B cell (primary cell): Measurements from ENCODE around the gene DEFB131B. TPM values are rescaled to one million over a fixed set of nuclear protein-coding genes. Genes with fewer than 3 reads are reported as not detected.
"Not testable (repeated sequence)": the region's sequence is repeated elsewhere in the genome, so short reads cannot be mapped to it uniquely, and the experiment has no call there.

Experiments used
- ATAC-seq: fragments of 200-7000 bp; cut with Tn5 transposase; one replicate; pipeline ENCODE4 v1.10.0; 2021; ENCODE audit warnings: low read depth, mild to moderate bottlenecking, moderate number of reproducible peaks, moderate library complexity
- CTCF ChIA-PET: fragments of 350-600 bp; sonication (Branson Sonifier 250); formaldehyde crosslinking; loops from one replicate; lab custom pipeline; 2021; ENCODE audit warnings: antibody characterized with exemption, inconsistent platforms; lab: Charles Lee
- POLR2A ChIA-PET: fragments of 350-600 bp; sonication (Branson Sonifier 250); formaldehyde crosslinking; loops from one replicate; lab custom pipeline; 2021; ENCODE audit warnings: antibody characterized with exemption; lab: Charles Lee
- DNase-seq: peaks from one replicate; pipeline ENCODE4 v3.0.0; 2013
- H2AFZ ChIP-seq: 2 replicates; pipeline ENCODE4 v1.6.1; 2012; ENCODE audit warnings: mild to moderate bottlenecking, low read depth, low read length; ENCODE audit not compliant: insufficient read depth, poor library complexity, severe bottlenecking
- H3K27ac ChIP-seq, 2 donors: 1 replicate in 1 of 2; 2 replicates in 1 of 2; pipeline ENCODE4 v1.5.1; 2012 to 2013; ENCODE audit warnings: low read length in 2 of 2, mild to moderate bottlenecking in 2 of 2, moderate library complexity in 1 of 2
- H3K27me3 ChIP-seq, 4 experiments: fragments of 200-600 bp in 1 of 4; sonication (generic) in 1 of 4; replicated peaks in 1 of 4; 1 replicate in 2 of 4; 2 replicates in 2 of 4; pipeline versions ENCODE4 v1.6.1 to v1.7.0; 2013 to 2016; ENCODE audit warnings: low read length in 3 of 4, mild to moderate bottlenecking in 2 of 4, mixed read lengths in 1 of 4, moderate library complexity in 1 of 4; ENCODE audit not compliant: insufficient read depth in 4 of 4, control insufficient read depth in 3 of 4; ENCODE audit errors: control extremely low read depth in 1 of 4
- H3K36me3 ChIP-seq, 2 experiments: replicated peaks in 1 of 2; 1 replicate in 1 of 2; 2 replicates in 1 of 2; pipeline versions ENCODE4 v1.6.1 to v1.7.1; 2013; ENCODE audit warnings: low read length in 1 of 2; ENCODE audit not compliant: insufficient read depth in 2 of 2, control insufficient read depth in 1 of 2; ENCODE audit errors: control extremely low read depth in 1 of 2, extremely low read depth in 1 of 2
- H3K4me1 ChIP-seq, 2 donors: fragments of 200-600 bp in 1 of 2; sonication (generic) in 1 of 2; 1 replicate in 1 of 2; 2 replicates in 1 of 2; pipeline versions ENCODE4 v1.5.1 to v1.6.1; 2013 to 2017; ENCODE audit warnings: low read length in 2 of 2; ENCODE audit not compliant: control insufficient read depth in 2 of 2, insufficient read depth in 2 of 2
- H3K4me2 ChIP-seq: replicated peaks from 2 replicates; pipeline ENCODE3; 2012; ENCODE audit warnings: mild to moderate bottlenecking, low read depth, low read length; ENCODE audit not compliant: poor library complexity, severe bottlenecking
- H3K4me3 ChIP-seq, 5 experiments: fragments of 200-600 bp in 1 of 5; sonication (generic) in 1 of 5; 1 replicate in 3 of 5; 2 replicates in 2 of 5; pipeline versions ENCODE4 v1.5.1 to v1.7.0; 2011 to 2016; ENCODE audit warnings: low read length in 4 of 5, mild to moderate bottlenecking in 4 of 5, low read depth in 2 of 5, control low read depth in 1 of 5, moderate library complexity in 1 of 5; ENCODE audit not compliant: insufficient read depth in 1 of 5; ENCODE audit errors: control extremely low read depth in 1 of 5, extremely low read depth in 1 of 5
- H3K79me2 ChIP-seq: fragments of 200-600 bp; sonication (generic); one replicate; pipeline ENCODE4 v1.6.0; 2016; ENCODE audit warnings: low read length; ENCODE audit not compliant: control insufficient read depth, insufficient read depth
- H3K9ac ChIP-seq: fragments of 200-600 bp; sonication (generic); 2 replicates; pipeline ENCODE4 v1.6.1; 2017; ENCODE audit warnings: mild to moderate bottlenecking, low read length, moderate library complexity
- H3K9me3 ChIP-seq, 3 donors: one replicate each; pipeline versions ENCODE4 v1.6.1 to v1.7.1; 2013; ENCODE audit warnings: low read length in 2 of 3; ENCODE audit not compliant: control insufficient read depth in 2 of 3, insufficient read depth in 1 of 3; ENCODE audit errors: control extremely low read depth in 1 of 3
- H4K20me1 ChIP-seq: 2 replicates; pipeline ENCODE4 v1.6.0; 2012; ENCODE audit warnings: mild to moderate bottlenecking, low read length; ENCODE audit not compliant: insufficient read depth, control insufficient read depth, poor library complexity, severe bottlenecking
- H3K27ac Mint-ChIP-seq: one replicate; pipeline ENCODE4 v1.8.0; 2021; ENCODE audit warnings: mixed read lengths
- H3K27me3 Mint-ChIP-seq: one replicate; pipeline ENCODE4 v1.8.0; 2021; ENCODE audit warnings: mixed read lengths
- H3K4me1 Mint-ChIP-seq: one replicate; pipeline ENCODE4 v1.8.0; 2021; ENCODE audit warnings: mixed read lengths
- H3K4me3 Mint-ChIP-seq: one replicate; pipeline ENCODE4 v1.8.0; 2021; ENCODE audit warnings: mixed read lengths
- H3K9me3 Mint-ChIP-seq: one replicate; pipeline ENCODE4 v1.8.0; 2022; ENCODE audit warnings: mixed read lengths; ENCODE audit not compliant: insufficient read depth
- WGBS: methylation state at CpG from one replicate; pipeline ENCODE4 v1.1.5; 2013; ENCODE audit warnings: missing lambda C conversion rate; ENCODE audit not compliant: insufficient coverage; 5-methylcytosine and 5-hydroxymethylcytosine counted together
- intact Hi-C: fragments of 100-400 bp; cut with micrococcal nuclease; formaldehyde crosslinking; loops from one replicate; pipeline ENCODE4 v1.10.0; 2022
- polyA plus RNA-seq: library from polyadenylated mRNA; depleted of rRNA; stranded (reverse); fragments of >200 nt; gene quantifications from 2 replicates; pipeline ENCODE4 v1.2.3, GENCODE V29; 2012
- total RNA-seq, 2 donors: library from RNA; stranded (reverse); fragments of 120-200 nt in 1 of 2; gene quantifications; 1 replicate in 1 of 2; 2 replicates in 1 of 2; pipeline versions ENCODE4 v1.2.3 to v1.2.4, GENCODE V29; 2013 to 2022

DEFB131B gene
- total and polyA plus RNA-seq, 2 donors (not counting 1 experiment from before 2014, with no cell fraction given): not detected

- H3K4me2 ChIP-seq, H3K4me3 Mint-ChIP-seq, DNase-seq, H3K79me2 ChIP-seq, H3K9ac ChIP-seq, H3K27ac ChIP-seq, H3K27me3 Mint-ChIP-seq, H3K4me3 ChIP-seq, H3K27ac Mint-ChIP-seq, intact Hi-C loops, ATAC-seq, H4K20me1 ChIP-seq, H3K9me3 Mint-ChIP-seq, POLR2A ChIA-PET, H3K27me3 ChIP-seq, H2AFZ ChIP-seq, H3K4me1 Mint-ChIP-seq, H3K9me3 ChIP-seq, H3K36me3 ChIP-seq, H3K4me1 ChIP-seq, CTCF ChIA-PET: not testable (repeated sequence)
- over 99% methylated on average over 10 of the region's 14 CpGs for WGBS
Observed at GRCh38 chr11:71888335-71889010, 10.2 kb downstream of the DEFB131B start.

GRCh38 chr11:71889181-71889872 is 11.1 kb downstream of the DEFB131B start:
- H4K20me1 ChIP-seq, H3K27ac Mint-ChIP-seq, H3K9ac ChIP-seq, CTCF ChIA-PET, H3K4me2 ChIP-seq, H3K79me2 ChIP-seq, H3K4me1 Mint-ChIP-seq, H3K4me1 ChIP-seq, DNase-seq, H3K4me3 ChIP-seq, H3K27me3 ChIP-seq, H2AFZ ChIP-seq, intact Hi-C loops, H3K9me3 Mint-ChIP-seq, ATAC-seq, POLR2A ChIA-PET, H3K27me3 Mint-ChIP-seq, H3K4me3 Mint-ChIP-seq, H3K9me3 ChIP-seq, H3K27ac ChIP-seq, H3K36me3 ChIP-seq: not testable (repeated sequence)
- 92% methylated on average over 6 of the region's 14 CpGs for WGBS
